HCT116 (cell line): ENCODE measurements around the gene OXT. TPM values are rescaled to one million over a fixed set of nuclear protein-coding genes. Genes with fewer than 3 reads are reported as not detected.

Experiments
- ATAC-seq: fragments of 200-7000 bp; cut with Tn5 transposase; 2 replicates; pipeline ENCODE4 v1.9.1; 2020; ENCODE audit warnings: mild to moderate bottlenecking, moderate library complexity
- BruUV-seq: library from RNA; stranded (reverse); fragments of 400-500 nt; replicated peaks from 2 replicates; lab custom pipeline; 2021; lab: Mats Ljungman, UMichigan
- CTCF ChIA-PET: fragments of 300-600 bp; sonication (Branson Sonifier 250); formaldehyde crosslinking; loops from one replicate; lab custom pipeline; 2021; ENCODE audit warnings: antibody characterized with exemption; lab: Charles Lee
- POLR2A ChIA-PET: fragments of 300-600, 350-600 bp; sonication (Branson Sonifier 250); formaldehyde crosslinking; loops from one replicate; lab custom pipeline; 2021; ENCODE audit warnings: antibody characterized with exemption; lab: Charles Lee
- RAD21 ChIA-PET, 2 experiments: fragments of 300-600 bp; sonication (Branson Sonifier 250); formaldehyde crosslinking; loops; one replicate each; lab custom pipeline; 2023; ENCODE audit warnings: low total read pairs in 2 of 2; ENCODE audit not compliant: uncharacterized antibody in 2 of 2, unreplicated experiment in 2 of 2, low non-redundant PET in 1 of 2; lab: Charles Lee
- DNase-seq: peaks from one replicate; pipeline ENCODE4 v3.0.0-alpha.2; 2010; ENCODE audit warnings: low read depth, low spot score
- H2AFZ ChIP-seq: fragments of 200-600 bp; shearing (Covaris generic), sonication (generic); 2 replicates; pipeline ENCODE4 v1.6.1; 2017; ENCODE audit warnings: low read depth, mixed run types, mixed read lengths, antibody characterized with exemption, low read length; ENCODE audit not compliant: poor library complexity, severe bottlenecking
- H3K27ac ChIP-seq: 2 replicates; pipeline ENCODE4 v1.5.1; 2012; ENCODE audit warnings: low read depth, low read length
- H3K27me3 ChIP-seq: fragments of 200-600 bp; sonication (generic); 2 replicates; pipeline ENCODE4 v1.6.1; 2016; ENCODE audit warnings: mixed run types, low read length, mixed read lengths; ENCODE audit not compliant: insufficient read depth
- H3K36me3 ChIP-seq, 2 experiments: fragments of 200-500 bp in 1 of 2; fragments of 200-600 bp in 1 of 2; sonication (Bioruptor generic) in 1 of 2; sonication (generic) in 1 of 2; 2 replicates each; pipeline versions ENCODE4 v1.5.1 to v1.6.1; 2014 to 2016; ENCODE audit warnings: low read length in 2 of 2, inconsistent platforms in 1 of 2, mixed read lengths in 1 of 2, mixed run types in 1 of 2; ENCODE audit not compliant: insufficient read depth in 2 of 2, control insufficient read depth in 1 of 2
- H3K4me1 ChIP-seq, 2 experiments: fragments of 200-600 bp in 1 of 2; sonication (generic) in 1 of 2; 2 replicates each; pipeline versions ENCODE4 v1.5.1 to v1.6.1; 2012 to 2017; ENCODE audit warnings: low read length in 2 of 2, inconsistent platforms in 1 of 2, mild to moderate bottlenecking in 1 of 2, mixed read lengths in 1 of 2, mixed run types in 1 of 2, moderate library complexity in 1 of 2; ENCODE audit not compliant: insufficient read depth in 2 of 2, control insufficient read depth in 1 of 2
- H3K4me2 ChIP-seq: fragments of 200-600 bp; sonication (generic); 2 replicates; pipeline ENCODE4 v1.6.1; 2017; ENCODE audit warnings: mixed run types, low read length, mixed read lengths
- H3K4me3 ChIP-seq, 2 experiments: fragments of 200-600 bp in 1 of 2; sonication (generic) in 1 of 2; replicated peaks in 1 of 2; 2 replicates each; pipeline ENCODE4 v1.5.1; 2011 to 2016; ENCODE audit warnings: low read length in 2 of 2, control low read depth in 1 of 2, low read depth in 1 of 2, mild to moderate bottlenecking in 1 of 2, mixed read lengths in 1 of 2, mixed run types in 1 of 2
- H3K79me2 ChIP-seq: fragments of 200-600 bp; sonication (generic); 2 replicates; pipeline ENCODE4 v1.6.1; 2017; ENCODE audit warnings: mild to moderate bottlenecking, mixed run types, low read length, moderate library complexity, mixed read lengths; ENCODE audit not compliant: insufficient read depth
- H3K9ac ChIP-seq: fragments of 200-600 bp; sonication (generic); 2 replicates; pipeline ENCODE4 v1.6.1; 2016; ENCODE audit warnings: low read length, mixed read lengths
- H3K9me2 ChIP-seq: fragments of 200-600 bp; sonication (generic), shearing (Covaris generic); 2 replicates; pipeline ENCODE4 v1.6.1; 2017; ENCODE audit warnings: mixed run types, mild to moderate bottlenecking, moderate library complexity; ENCODE audit not compliant: insufficient read depth
- H3K9me3 ChIP-seq, 2 experiments: fragments of 200-500 bp in 1 of 2; fragments of 200-600 bp in 1 of 2; sonication (Bioruptor generic) in 1 of 2; sonication (generic) in 1 of 2; 2 replicates each; pipeline ENCODE4 v1.6.1; 2014 to 2017; ENCODE audit warnings: low read length in 2 of 2, mixed read lengths in 2 of 2, inconsistent platforms in 1 of 2, low read depth in 1 of 2, mild to moderate bottlenecking in 1 of 2, mixed run types in 1 of 2, moderate library complexity in 1 of 2; ENCODE audit not compliant: control insufficient read depth in 1 of 2, insufficient read depth in 1 of 2
- H4K20me1 ChIP-seq: fragments of 200-600 bp; sonication (generic), shearing (Covaris generic); 2 replicates; pipeline ENCODE4 v1.6.1; 2017; ENCODE audit warnings: mixed run types, mild to moderate bottlenecking, moderate library complexity; ENCODE audit not compliant: insufficient read depth
- ATF3 ChIP-seq: IDR thresholded peaks from 2 replicates; pipeline ENCODE4 v1.6.1; 2012
- CBX3 ChIP-seq: IDR thresholded peaks from 2 replicates; pipeline ENCODE4 v1.6.1; 2012; ENCODE audit warnings: low read depth
- CEBPB ChIP-seq: IDR thresholded peaks from 2 replicates; pipeline ENCODE4 v1.6.1; 2012; ENCODE audit warnings: low read depth
- CTCF ChIP-seq, 3 experiments: fragments of 200-600 bp in 1 of 3; sonication (generic) in 1 of 3; IDR thresholded peaks in 2 of 3; conservative IDR thresholded peaks in 1 of 3; 2 replicates each; pipeline ENCODE4 v1.5.1; 2012 to 2017; ENCODE audit warnings: low read depth in 2 of 3, low read length in 2 of 3, antibody characterized with exemption in 1 of 3, borderline replicate concordance in 1 of 3, control low read depth in 1 of 3, mild to moderate bottlenecking in 1 of 3, mixed read lengths in 1 of 3, mixed run types in 1 of 3, moderate library complexity in 1 of 3; ENCODE audit not compliant: insufficient read depth in 1 of 3
- ELF1 ChIP-seq: IDR thresholded peaks from 2 replicates; pipeline ENCODE4 v1.6.1; 2012; ENCODE audit warnings: low read depth, borderline replicate concordance
- EZH2 ChIP-seq: fragments of 200-600 bp; sonication (generic); IDR thresholded peaks from 2 replicates; pipeline ENCODE4 v1.6.1; 2017; ENCODE audit warnings: antibody characterized with exemption, mixed run types
- EZH2phosphoT487 ChIP-seq: fragments of 200-600 bp; IDR thresholded peaks from 2 replicates; pipeline ENCODE4 v1.6.1; 2018; ENCODE audit warnings: antibody characterized with exemption, borderline replicate concordance
- FOSL1 ChIP-seq: IDR thresholded peaks from 2 replicates; pipeline ENCODE4 v1.6.1; 2012; ENCODE audit warnings: low read depth
- JUND ChIP-seq: IDR thresholded peaks from 2 replicates; pipeline ENCODE4 v1.6.1; 2012
- SIN3A ChIP-seq: IDR thresholded peaks from 2 replicates; pipeline ENCODE4 v1.6.1; 2012; ENCODE audit warnings: low read depth
- SRF ChIP-seq: IDR thresholded peaks from 2 replicates; pipeline ENCODE4 v1.6.1; 2012; ENCODE audit warnings: low read depth
- TCF7L2 ChIP-seq: IDR thresholded peaks from 2 replicates; pipeline ENCODE4 v1.7.0; 2011; ENCODE audit warnings: borderline replicate concordance, inconsistent platforms; ENCODE audit not compliant: insufficient read depth, insufficient read length; ENCODE audit errors: extremely low read depth
- YY1 ChIP-seq: IDR thresholded peaks from 2 replicates; pipeline ENCODE4 v1.6.1; 2011; ENCODE audit warnings: low read length, low read depth, moderate library complexity, mild to moderate bottlenecking; ENCODE audit not compliant: insufficient replicate concordance; ENCODE audit errors: extremely low read depth
- ZFX ChIP-seq: fragments of 450-650 bp; IDR thresholded peaks from 2 replicates; pipeline ENCODE4 v1.6.1; 2017
- intact Hi-C: fragments of 100-400 bp; cut with micrococcal nuclease; formaldehyde crosslinking; loops from 2 replicates; pipeline ENCODE4 v1.10.0; 2022
- total RNA-seq: library from RNA; stranded (reverse); gene quantifications from one replicate; pipeline ENCODE4 v1.2.1, GENCODE V29; 2021; ENCODE audit not compliant: unreplicated experiment
- TF ChIP-seq, protein P1 (sequence below): IDR thresholded peaks from 2 replicates; pipeline ENCODE4 v1.6.1; 2011; ENCODE audit warnings: mild to moderate bottlenecking, low read length, moderate library complexity; ENCODE audit not compliant: insufficient replicate concordance; ENCODE audit errors: extremely low read depth
- TF ChIP-seq, protein P2 (sequence below): IDR thresholded peaks from 2 replicates; pipeline ENCODE4 v1.6.1; 2012

The OXT gene
- total RNA-seq, 1 experiment from 2014 or later: not detected

DNA sequence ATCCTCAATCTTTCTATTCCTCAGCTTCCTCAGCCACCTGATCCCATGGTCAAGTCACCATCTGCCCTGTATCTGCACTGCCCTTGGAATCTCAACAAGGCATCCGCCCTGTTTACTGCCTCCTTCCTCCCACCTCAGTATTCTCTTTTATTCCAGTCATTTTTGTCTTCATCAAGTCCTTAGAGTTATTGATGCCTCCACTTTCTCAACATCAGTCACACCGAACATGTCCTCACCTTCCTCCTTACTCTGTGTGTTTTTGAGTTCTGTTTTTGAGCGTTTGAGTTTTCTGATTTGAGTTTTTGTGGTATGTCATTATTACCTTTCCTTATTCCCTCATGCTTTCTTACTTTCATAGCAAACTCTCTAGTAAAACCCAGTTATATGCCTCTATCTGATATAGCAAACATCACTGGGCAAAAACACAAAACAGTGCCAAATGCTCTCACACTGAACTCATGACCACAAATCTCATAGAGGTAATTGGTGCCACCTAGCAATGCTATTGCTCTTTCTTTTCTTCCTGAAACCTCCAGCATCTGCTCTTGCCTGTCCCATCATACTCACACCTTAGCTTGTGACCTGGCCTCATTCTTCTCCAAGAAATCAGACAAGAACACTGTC is 39.8 kb upstream of the OXT start:
- ATAC-seq: no peak
- Histone ChIP-seq H3K9me3 (no peaks in the 10 kb centered on the region), H4K20me1 (no peaks in the 10 kb centered on the region), H3K4me1 (no peaks in the 10 kb centered on the region), H2AFZ (no peak overlapping the region), H3K79me2 (no peaks in the 10 kb centered on the region), H3K4me2 (no peak overlapping the region), H3K36me3 (peaks cover 7 to 14% of the 10 kb centered on the region in 2 experiments; a peak in 3 of 4 replicates), H3K9me2 (no peaks in the 10 kb centered on the region), H3K27me3 (no peaks in the 10 kb centered on the region), H3K27ac (no peak overlapping the region), H3K9ac (no peak overlapping the region), H3K4me3 (no peak overlapping the region)
- TF ChIP-seq EZH2: no peak
- no peak for TF ChIP-seq ELF1
- TF ChIP-seq CTCF (IDR thresholded peaks at IDR 0.05 in 2 of 3, conservative IDR thresholded peaks at IDR 0.05 in 1 of 3; ENCODE audit: borderline replicate concordance in 1 of 3, insufficient read depth in 1 of 3, low read depth in 2 of 3, low read length in 2 of 3): no peak
- TF ChIP-seq JUND: no peak
- no peak for TF ChIP-seq ATF3
- no peak for TF ChIP-seq CBX3
- no peak for TF ChIP-seq ZFX
- no peak for TF ChIP-seq SRF
- TF ChIP-seq SIN3A: no peak
- TF ChIP-seq YY1: no peak
- TF ChIP-seq, protein P1, sequence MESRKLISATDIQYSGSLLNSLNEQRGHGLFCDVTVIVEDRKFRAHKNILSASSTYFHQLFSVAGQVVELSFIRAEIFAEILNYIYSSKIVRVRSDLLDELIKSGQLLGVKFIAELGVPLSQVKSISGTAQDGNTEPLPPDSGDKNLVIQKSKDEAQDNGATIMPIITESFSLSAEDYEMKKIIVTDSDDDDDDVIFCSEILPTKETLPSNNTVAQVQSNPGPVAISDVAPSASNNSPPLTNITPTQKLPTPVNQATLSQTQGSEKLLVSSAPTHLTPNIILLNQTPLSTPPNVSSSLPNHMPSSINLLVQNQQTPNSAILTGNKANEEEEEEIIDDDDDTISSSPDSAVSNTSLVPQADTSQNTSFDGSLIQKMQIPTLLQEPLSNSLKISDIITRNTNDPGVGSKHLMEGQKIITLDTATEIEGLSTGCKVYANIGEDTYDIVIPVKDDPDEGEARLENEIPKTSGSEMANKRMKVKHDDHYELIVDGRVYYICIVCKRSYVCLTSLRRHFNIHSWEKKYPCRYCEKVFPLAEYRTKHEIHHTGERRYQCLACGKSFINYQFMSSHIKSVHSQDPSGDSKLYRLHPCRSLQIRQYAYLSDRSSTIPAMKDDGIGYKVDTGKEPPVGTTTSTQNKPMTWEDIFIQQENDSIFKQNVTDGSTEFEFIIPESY: no peak
- TF ChIP-seq, protein P2, sequence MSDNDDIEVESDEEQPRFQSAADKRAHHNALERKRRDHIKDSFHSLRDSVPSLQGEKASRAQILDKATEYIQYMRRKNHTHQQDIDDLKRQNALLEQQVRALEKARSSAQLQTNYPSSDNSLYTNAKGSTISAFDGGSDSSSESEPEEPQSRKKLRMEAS: no peak
- TF ChIP-seq FOSL1: no peak
- TF ChIP-seq CEBPB: no peak
- no peak for TF ChIP-seq TCF7L2
- no peak for TF ChIP-seq EZH2phosphoT487
- POLR2A ChIA-PET: no interaction called here
- intact Hi-C loops: no loop called here
- DNase-seq: no peak
- CTCF ChIA-PET: no interaction called here
- RAD21 ChIA-PET: no interaction called here
- BruUV-seq: no TSS peak
